HepG2 (cell line): Measurements from ENCODE around the gene CDKN1C. TPM values are rescaled to one million over a fixed set of nuclear protein-coding genes. Genes with fewer than 3 reads are reported as not detected.
A peak's percentile ranks its signal among the peaks of the same experiment; 100 is the strongest.

Experiments
- ATAC-seq: fragments of 200-7000 bp; cut with Tn5 transposase; 3 replicates; pipeline ENCODE4 v1.9.1; 2020; ENCODE audit warnings: mild to moderate bottlenecking, moderate library complexity
- BruUV-seq: library from RNA; stranded (reverse); fragments of 400-500 nt; replicated peaks from 2 replicates; lab custom pipeline; 2021; lab: Mats Ljungman, UMichigan
- CTCF ChIA-PET: fragments of 300-600 bp; formaldehyde crosslinking; extraction: SDS; loops from one replicate; lab custom pipeline; 2021; ENCODE audit warnings: low total read pairs, inconsistent platforms, low intra/inter-chr PET ratio; lab: Yijun Ruan, JAX
- POLR2A ChIA-PET: fragments of 350-600 bp; sonication (Branson Sonifier 250); formaldehyde crosslinking; loops from one replicate; lab custom pipeline; 2020; ENCODE audit warnings: antibody characterized with exemption, inconsistent platforms; lab: Yijun Ruan, JAX
- DNase-seq: peaks from one replicate; pipeline ENCODE4 v3.0.0-alpha.2; 2015; ENCODE audit warnings: low spot score
- FAIRE-seq: peaks from 3 replicates; lab custom pipeline; 2011; peaks lifted over from hg19 to GRCh38; lab: Jason Lieb, UNC
- H2AFZ ChIP-seq: one replicate; pipeline ENCODE4 v1.6.1; 2011; ENCODE audit warnings: low read length, inconsistent platforms
- H3K27ac ChIP-seq: fragments of 300-600 bp; 3 replicates; pipeline ENCODE4 v1.8.0; 2011; ENCODE audit warnings: mixed run types, mild to moderate bottlenecking, mixed read lengths, low read length, inconsistent platforms; ENCODE audit not compliant: insufficient read depth; ENCODE audit errors: extremely low read length
- H3K27me3 ChIP-seq, 2 experiments: fragments of 200-600 bp in 1 of 2; 2 replicates in 1 of 2; 3 replicates in 1 of 2; pipeline versions ENCODE4 v1.6.0 to v1.8.0; 2011; ENCODE audit warnings: low read length in 2 of 2, mild to moderate bottlenecking in 2 of 2, moderate library complexity in 2 of 2, inconsistent platforms in 1 of 2; ENCODE audit not compliant: insufficient read depth in 2 of 2, control insufficient read depth in 1 of 2
- H3K36me3 ChIP-seq, 2 experiments: fragments of 200-600 bp in 1 of 2; replicated peaks in 1 of 2; 2 replicates in 1 of 2; 3 replicates in 1 of 2; pipeline versions ENCODE4 v1.5.1 to v1.8.0; 2011; ENCODE audit warnings: low read length in 2 of 2, inconsistent platforms in 1 of 2; ENCODE audit not compliant: insufficient read depth in 2 of 2, control insufficient read depth in 1 of 2
- H3K4me1 ChIP-seq: 2 replicates; pipeline ENCODE4 v1.5.1; 2012; ENCODE audit warnings: low read length, inconsistent platforms; ENCODE audit not compliant: insufficient read depth
- H3K4me2 ChIP-seq: 2 replicates; pipeline ENCODE4 v1.6.0; 2011; ENCODE audit warnings: low read depth, low read length, inconsistent platforms
- H3K4me3 ChIP-seq, 3 experiments: fragments of 200-600 bp in 1 of 3; sonication (generic), shearing (Covaris generic) in 1 of 3; replicated peaks in 1 of 3; 2 replicates each; pipeline ENCODE4 v1.5.1; 2011 to 2016; ENCODE audit warnings: low read length in 3 of 3, inconsistent platforms in 2 of 3, low read depth in 2 of 3, mild to moderate bottlenecking in 2 of 3, control low read depth in 1 of 3, mixed read lengths in 1 of 3; ENCODE audit not compliant: insufficient read depth in 1 of 3
- H3K79me2 ChIP-seq: one replicate; pipeline ENCODE4 v1.6.1; 2011; ENCODE audit warnings: low read length, inconsistent platforms; ENCODE audit not compliant: insufficient read depth
- H3K9ac ChIP-seq: 2 replicates; pipeline ENCODE4 v1.6.0; 2011; ENCODE audit warnings: mild to moderate bottlenecking, low read depth, low read length, inconsistent platforms; ENCODE audit not compliant: insufficient read depth
- H3K9me3 ChIP-seq: 2 replicates; pipeline ENCODE4 v1.5.1; 2012; ENCODE audit warnings: mild to moderate bottlenecking, low read length
- H4K20me1 ChIP-seq: 2 replicates; pipeline ENCODE4 v1.6.0; 2011; ENCODE audit warnings: inconsistent platforms, mild to moderate bottlenecking, low read length, moderate library complexity; ENCODE audit not compliant: insufficient read depth
- HNRNPL ChIP-seq: fragments of 200-400 bp; formaldehyde crosslinking; IDR thresholded peaks from 2 replicates; pipeline ENCODE4 v1.6.1; 2017; ENCODE audit warnings: mild to moderate bottlenecking, low read depth, low read length
- KDM5B ChIP-seq: sonication (generic); formaldehyde crosslinking; IDR thresholded peaks from 2 replicates; pipeline ENCODE4 v1.4.0; 2020; ENCODE audit warnings: missing genetic modification reagents, mild to moderate bottlenecking, borderline replicate concordance
- PCBP1 ChIP-seq: fragments of 200-400 bp; formaldehyde crosslinking; IDR thresholded peaks from 2 replicates; pipeline ENCODE4 v1.6.1; 2017; ENCODE audit warnings: mild to moderate bottlenecking, low read depth, low read length, borderline replicate concordance
- UBTF ChIP-seq: sonication (generic); formaldehyde crosslinking; IDR thresholded peaks from 2 replicates; pipeline ENCODE4 v1.4.0; 2020; ENCODE audit warnings: mild to moderate bottlenecking, missing genetic modification reagents
- ZFP91 ChIP-seq: sonication (generic); formaldehyde crosslinking; IDR thresholded peaks from 2 replicates; pipeline ENCODE4 v1.9.0; 2022; ENCODE audit warnings: missing genetic modification reagents, mild to moderate bottlenecking, borderline replicate concordance
- ZNF264 ChIP-seq: sonication (generic); formaldehyde crosslinking; IDR thresholded peaks from 2 replicates; pipeline ENCODE4 v1.4.0; 2020; ENCODE audit warnings: missing genetic modification reagents
- ZNF691 ChIP-seq: sonication (generic); formaldehyde crosslinking; IDR thresholded peaks from 2 replicates; pipeline ENCODE4 v1.4.0; 2020; ENCODE audit warnings: missing genetic modification reagents, low read depth, mild to moderate bottlenecking, borderline replicate concordance
- WGBS: methylation state at CpG from one replicate; pipeline ENCODE4 v1.1.6; 2017; ENCODE audit warnings: low lambda C conversion rate; 5-methylcytosine and 5-hydroxymethylcytosine counted together
- in situ Hi-C: cut with HindIII; loops from 2 replicates; pipeline ENCODE4 v1.10.0; 2017; ENCODE audit warnings: low pct_unique_long_range_greater_than_20kb; ENCODE audit not compliant: extremely low pct_ligation_motif_present
- intact Hi-C: fragments of 100-400 bp; cut with micrococcal nuclease; formaldehyde crosslinking; loops from one replicate; pipeline ENCODE4 v1.10.0; 2022; ENCODE audit not compliant: unreplicated experiment
- polyA plus RNA-seq, 8 experiments: library from polyadenylated mRNA; depleted of rRNA in 3 of 8; stranded (reverse) in 7 of 8; unstranded in 1 of 8; fragments of >200 nt; fragmentation: Illumina TruSeq in 4 of 8; extraction: Trizol in 4 of 8; gene quantifications; 2 replicates each; pipeline versions ENCODE4 v1.2.1 to v1.2.3, GENCODE V29; 2011 to 2016; ENCODE audit warnings: low read depth in 4 of 8, missing spikeins in 1 of 8, mixed read lengths in 1 of 8; ENCODE audit not compliant: insufficient read depth in 1 of 8
- total RNA-seq, 5 experiments: library from RNA; depleted of rRNA; stranded (reverse); fragments of >200 nt; fragmentation: Illumina TruSeq; extraction: Trizol; gene quantifications; 2 replicates each; pipeline ENCODE4 v1.2.3, GENCODE V29; 2016; ENCODE audit warnings: low read depth in 1 of 5

The CDKN1C gene
- total and polyA plus RNA-seq, 2 of the 13 experiments (the other 11 are each of a cell fraction or from before 2014, with no cell fraction given): not detected

GRCh38 chr11:2837651-2838050 is 47.9 kb downstream of the CDKN1C start:
- no peak for ATAC-seq

GRCh38 chr11:2837096-2837601 is 48.4 kb downstream of the CDKN1C start:
- peak overlapping the region in 1 of 3 experiments; percentile 43; a peak in 2 of 6 replicates for H3K4me3 ChIP-seq
- ATAC-seq (peak; percentile 79), FAIRE-seq (no peak), DNase-seq (peak; percentile 62)
- peaks cover 7 to 80% of the 10 kb centered on the region in 2 experiments for H3K27me3 ChIP-seq
- ChIA-PET POLR2A (interaction anchor here (1.4 to 1.5 kb wide), 2 partner anchors 105 to 107 kb away, joined by 4 to 5 read pairs; no protein-coding TSS in a partner anchor), CTCF (no interaction called here)
- 0% methylated on average over 9 of the region's 20 CpGs for WGBS
- peaks cover 45% of the 10 kb centered on the region for H3K4me1 ChIP-seq
- 0 out of 2 replicates have a peak, but pooled peaks cover 3% of the 10 kb centered on the region for H4K20me1 ChIP-seq
- H3K27ac ChIP-seq: no peak overlapping the region
- H3K9ac ChIP-seq: 0 out of 2 replicates have a peak overlapping the region, but pooled peaks have one; percentile 0
- H3K79me2 ChIP-seq: no peaks in the 10 kb centered on the region
- H3K9me3 ChIP-seq: no peaks in the 10 kb centered on the region
- H3K4me2 ChIP-seq: peak overlapping the region; percentile 72
- in situ Hi-C loops: no loop called here
- H2AFZ ChIP-seq: no peak overlapping the region
- no TSS peak for BruUV-seq
- intact Hi-C loops: loop anchor here (2.0 kb wide), 1 partner anchor 142 kb away; no protein-coding TSS in a partner anchor
- no peaks in the 10 kb centered on the region for H3K36me3 ChIP-seq
- TF ChIP-seq PCBP1: 0 out of 2 replicates have a peak, but pooled peaks have one; percentile 60
- 0 out of 2 replicates have a peak, but pooled peaks have one; percentile 30 for TF ChIP-seq HNRNPL
- TF ChIP-seq UBTF (CRISPR knock-in tag): peak; percentile 39; the same call in 1 of the 2 replicates
- TF ChIP-seq ZNF264 (CRISPR knock-in tag): no peak
- TF ChIP-seq ZNF691 (CRISPR knock-in tag): 0 out of 2 replicates have a peak, but pooled peaks have one; percentile 39

More at GRCh38 chr11:2837651-2838050, 47.9 kb downstream of the CDKN1C start:
- H3K4me1 ChIP-seq: peaks cover 45% of the 10 kb centered on the region
- peaks cover 9 to 81% of the 10 kb centered on the region in 2 experiments; a peak in 4 of 5 replicates for H3K27me3 ChIP-seq
- 0 out of 2 replicates have a peak overlapping the region, but pooled peaks have one; percentile 0 for H3K9ac ChIP-seq
- no peak overlapping the region for H2AFZ ChIP-seq
- WGBS: 81% methylated on average over 12 of the region's 12 CpGs
- no TSS peak for BruUV-seq
- no peaks in the 10 kb centered on the region for H3K79me2 ChIP-seq
- FAIRE-seq: no peak
- TF ChIP-seq KDM5B (no peak; the same call in 1 of the 2 replicates), ZFP91 (CRISPR knock-in tag) (peak; percentile 34; the same call in 1 of the 2 replicates)
- in situ Hi-C loops (no loop called here), intact Hi-C loops (loop anchor here (2.0 kb wide), 1 partner anchor 143 kb away; no protein-coding TSS in a partner anchor)
- H3K4me3 ChIP-seq: peak overlapping the region in 1 of 3 experiments; percentile 43; a peak in 1 of 6 replicates
- H3K36me3 ChIP-seq: no peaks in the 10 kb centered on the region
- DNase-seq: no peak
- CTCF ChIA-PET: no interaction called here
- H4K20me1 ChIP-seq: 0 out of 2 replicates have a peak, but pooled peaks cover 3% of the 10 kb centered on the region
- POLR2A ChIA-PET: interaction anchor here (1.4 to 1.5 kb wide), 2 partner anchors 105 to 107 kb away, joined by 4 to 5 read pairs; no protein-coding TSS in a partner anchor
- H3K27ac ChIP-seq: no peak overlapping the region
- peak overlapping the region; percentile 72 for H3K4me2 ChIP-seq
- H3K9me3 ChIP-seq: no peaks in the 10 kb centered on the region
